ENCODE measurements around the gene FOXO3B. TPM values are rescaled to one million over a fixed set of nuclear protein-coding genes. Genes with fewer than 3 reads are reported as not detected.

FOXO3B gene
- total RNA-seq: 21.5 TPM

GRCh38 chr17:18681767-18682571 lies at the start of gene FOXO3B:
Gene FOXO3B (minus strand): TSS chr17:18682314. CDS start chr17:18681651, 663 bp downstream.

GRCh38 chr17:18644291-18644690 lies 37.8 kb downstream of the FOXO3B start, which contains the start of gene TBC1D28:
Gene TBC1D28 (minus strand): TSS chr17:18644391. CDS start chr17:18641352, 3,039 bp downstream.

Other genes starting within 250 kb of the FOXO3B start
- gene LGALS9C, start 205.5 kb downstream of the FOXO3B start, total RNA-seq: not detected
- gene TBC1D28, start 37.9 kb downstream of the FOXO3B start, total RNA-seq: not detected
- 0.38 TPM for gene FBXW10, start 61.7 kb upstream of the FOXO3B start, total RNA-seq
- gene TVP23B, start 98.9 kb upstream of the FOXO3B start, total RNA-seq: 61.5 TPM
- 95.4 TPM for gene PRPSAP2, start 175.8 kb upstream of the FOXO3B start, total RNA-seq